Measurements from ENCODE around the gene OSBP2. TPM values are rescaled to one million over a fixed set of nuclear protein-coding genes. Genes with fewer than 3 reads are reported as not detected.

The OSBP2 gene
- total and polyA plus RNA-seq, 5 experiments from 2014 or later = 0.60 to 1.8 (median 0.75) TPM

DNA sequence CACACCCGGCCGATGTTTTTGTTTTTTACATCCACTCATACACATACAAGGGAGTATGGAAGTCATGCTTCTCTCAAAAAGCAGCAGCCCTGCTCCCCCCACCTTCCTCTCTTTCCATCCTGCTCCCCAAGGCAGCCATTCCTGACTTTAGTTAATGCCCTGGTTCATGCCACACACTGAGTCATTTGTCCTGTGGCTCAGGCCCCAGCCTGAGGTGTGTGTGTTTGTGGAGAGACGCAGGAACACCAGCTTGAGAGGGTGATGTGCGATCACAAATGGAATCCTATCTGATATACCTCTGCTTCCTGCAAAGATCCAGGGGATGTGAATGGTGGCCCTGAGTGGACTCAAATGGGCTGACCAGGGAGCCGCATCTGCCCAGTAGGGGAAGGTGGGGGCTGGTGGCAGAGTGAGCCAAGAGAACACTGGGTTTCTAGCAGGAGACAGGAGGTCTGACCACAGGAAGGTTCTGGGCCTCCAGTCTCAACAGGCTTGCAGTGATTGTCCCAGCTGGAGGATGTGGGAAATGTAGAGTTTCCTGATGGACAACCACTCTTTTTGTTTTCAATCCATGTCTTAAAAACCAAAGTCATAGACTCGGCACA, 86.7 kb downstream of the OSBP2 start:
- H3K27me3 Mint-ChIP-seq = peaks cover 0 to 5% (median 0%) of the 10 kb centered on the region in 5 donors
- H3K4me3 Mint-ChIP-seq = no peak overlapping the region
- H3K36me3 Mint-ChIP-seq = no peaks in the 10 kb centered on the region
- POLR2A ChIA-PET = no interaction called here
- H3K9me3 Mint-ChIP-seq = no peaks in the 10 kb centered on the region
- DNase-seq (no peak), ATAC-seq (no peak)
- peaks cover 3 to 9% (median 6%) of the 10 kb centered on the region in 4 donors for H3K4me1 Mint-ChIP-seq
- H3K27ac Mint-ChIP-seq = no peak overlapping the region

- H3K4me1 Mint-ChIP-seq = peaks cover 3 to 9% (median 6%) of the 10 kb centered on the region in 4 donors
- H3K36me3 Mint-ChIP-seq = no peaks in the 10 kb centered on the region
- no peak overlapping the region for H3K27ac Mint-ChIP-seq
- ATAC-seq (no peak), DNase-seq (no peak)
- no peaks in the 10 kb centered on the region for H3K9me3 Mint-ChIP-seq
- peaks cover 0 to 5% (median 0%) of the 10 kb centered on the region in 5 donors for H3K27me3 Mint-ChIP-seq
- POLR2A ChIA-PET = no interaction called here
- no peak overlapping the region for H3K4me3 Mint-ChIP-seq
Observed at GRCh38 chr22:30782613-30783012, 87.9 kb downstream of the OSBP2 start.

DNA sequence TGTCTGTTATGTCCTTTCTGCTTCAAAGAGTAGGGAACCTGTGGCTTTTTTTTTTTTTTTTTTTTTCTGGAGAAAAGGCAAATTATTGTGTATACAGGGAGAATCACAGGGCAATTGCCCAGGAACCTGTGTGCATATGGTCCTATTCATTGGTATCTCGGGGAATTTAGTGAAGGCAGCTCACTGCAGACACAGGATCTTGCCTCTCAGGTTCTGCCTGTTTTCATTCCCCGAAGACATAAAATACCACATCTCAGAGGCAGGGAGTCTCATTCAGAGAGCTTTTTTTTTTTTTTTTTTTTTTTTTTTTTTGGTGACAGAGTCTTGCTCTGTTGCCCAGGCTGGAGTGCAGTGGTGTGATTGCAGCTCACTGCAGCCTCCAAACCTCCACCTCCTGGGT, 88.3 kb downstream of the OSBP2 start:
- ATAC-seq (no peak), DNase-seq (no peak)
- Mint-ChIP-seq H3K9me3 (no peaks in the 10 kb centered on the region), H3K27me3 (peaks cover 0 to 5% (median 0%) of the 10 kb centered on the region in 5 donors), H3K27ac (no peak overlapping the region), H3K4me1 (peaks cover 3 to 9% (median 6%) of the 10 kb centered on the region in 4 donors), H3K4me3 (no peak overlapping the region), H3K36me3 (no peaks in the 10 kb centered on the region)
- POLR2A ChIA-PET = no interaction called here

DNA sequence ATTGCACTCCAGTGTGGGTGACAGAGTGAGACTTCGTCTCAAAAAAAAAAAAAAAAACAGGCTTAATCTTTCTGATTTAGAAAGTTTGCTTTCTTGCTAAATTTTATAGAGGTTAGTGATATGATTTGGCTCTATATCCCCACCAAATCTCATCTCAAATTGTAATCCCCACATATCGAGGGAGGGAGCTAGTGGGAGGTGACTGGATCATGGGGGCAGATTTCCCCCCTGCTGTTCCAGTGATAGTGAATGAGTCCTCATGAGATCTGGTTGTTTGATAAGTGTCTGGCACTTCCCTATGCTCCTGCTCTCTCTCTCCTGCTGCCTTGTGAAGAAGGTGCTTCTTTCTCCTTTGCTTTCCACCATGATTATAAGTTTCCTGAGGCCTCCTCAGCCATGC, 90.9 kb downstream of the OSBP2 start:
- POLR2A ChIA-PET = no interaction called here
- no peaks in the 10 kb centered on the region for H3K9me3 Mint-ChIP-seq
- no peaks in the 10 kb centered on the region for H3K36me3 Mint-ChIP-seq
- peaks cover 0 to 2% (median 0%) of the 10 kb centered on the region in 4 donors for H3K4me1 Mint-ChIP-seq
- ATAC-seq (no peak), DNase-seq (no peak)
- no peak overlapping the region for H3K4me3 Mint-ChIP-seq
- H3K27ac Mint-ChIP-seq = no peak overlapping the region
- H3K27me3 Mint-ChIP-seq = peaks cover 0 to 3% (median 0%) of the 10 kb centered on the region in 5 donors

DNA sequence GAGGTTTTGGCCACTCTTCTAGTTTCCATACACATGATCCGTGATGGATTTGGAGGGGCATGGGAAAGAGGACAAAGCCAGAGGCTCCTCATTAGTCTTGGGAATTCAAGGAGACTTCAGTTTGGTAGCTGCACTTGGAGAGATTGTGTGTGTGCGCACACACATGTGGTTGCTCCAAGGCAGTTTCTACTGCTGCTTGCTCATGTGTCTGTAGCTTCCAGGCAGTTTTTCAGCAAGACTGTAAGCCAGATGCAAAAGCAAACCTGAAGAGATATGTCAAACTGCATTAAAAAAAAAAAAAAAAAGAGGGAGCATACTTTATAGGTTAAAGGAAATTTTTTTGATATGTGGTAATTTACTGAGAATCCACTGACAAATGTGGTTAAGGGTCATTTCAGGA, 95.7 kb downstream of the OSBP2 start:
- POLR2A ChIA-PET = no interaction called here
- Mint-ChIP-seq H3K4me3 (no peak overlapping the region), H3K36me3 (peaks cover 0 to 6% (median 0%) of the 10 kb centered on the region in 3 donors), H3K27me3 (no peaks in the 10 kb centered on the region), H3K9me3 (peaks cover 0 to 10% (median 0%) of the 10 kb centered on the region in 9 donors), H3K27ac (no peak overlapping the region), H3K4me1 (no peaks in the 10 kb centered on the region)
- ATAC-seq (no peak), DNase-seq (no peak)

GRCh38 chr22:30792456-30792855, 97.8 kb downstream of the OSBP2 start:
- H3K36me3 Mint-ChIP-seq = peaks cover 0 to 7% (median 5%) of the 10 kb centered on the region in 3 donors
- peaks cover 0 to 10% (median 0%) of the 10 kb centered on the region in 9 donors for H3K9me3 Mint-ChIP-seq
- no peak overlapping the region for H3K27ac Mint-ChIP-seq
- DNase-seq (no peak), ATAC-seq (no peak)
- no peaks in the 10 kb centered on the region for H3K27me3 Mint-ChIP-seq
- POLR2A ChIA-PET = no interaction called here
- no peak overlapping the region for H3K4me3 Mint-ChIP-seq
- H3K4me1 Mint-ChIP-seq = no peaks in the 10 kb centered on the region

DNA sequence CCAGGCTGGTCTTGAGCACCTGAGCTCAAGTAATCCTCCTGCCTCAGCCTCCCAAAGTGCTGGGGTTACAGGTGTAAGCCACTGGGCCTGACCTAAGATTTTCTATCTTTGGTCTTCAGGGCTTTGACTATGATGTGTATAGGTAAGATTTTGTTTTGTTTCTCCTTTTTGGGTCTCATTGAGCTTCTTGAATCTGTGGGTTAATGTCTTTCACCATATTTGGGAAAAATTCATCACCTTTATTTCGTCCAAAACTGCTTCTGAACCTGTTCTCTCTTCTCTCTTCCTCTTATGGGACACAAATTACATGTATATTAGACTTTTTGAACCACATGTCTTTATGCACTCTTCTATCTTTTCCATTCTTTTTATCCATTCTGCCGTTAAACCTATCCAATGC, 100.4 kb downstream of the OSBP2 start:
- peaks cover 3 to 11% (median 10%) of the 10 kb centered on the region in 3 donors for H3K36me3 Mint-ChIP-seq
- POLR2A ChIA-PET = no interaction called here
- H3K4me1 Mint-ChIP-seq = peaks cover 0 to 1% (median under 1%) of the 10 kb centered on the region in 4 donors
- ATAC-seq (no peak), DNase-seq (no peak)
- peaks cover 0 to 10% (median 0%) of the 10 kb centered on the region in 9 donors for H3K9me3 Mint-ChIP-seq
- H3K4me3 Mint-ChIP-seq = no peak overlapping the region
- peak overlapping the region in 1 of 10 donors; percentile 1 for H3K27ac Mint-ChIP-seq
- peaks cover 8 to 17% (median 11%) of the 10 kb centered on the region in 5 donors for H3K27me3 Mint-ChIP-seq

- H3K4me3 Mint-ChIP-seq = peak overlapping the region in 5 of 10 donors; percentile 7 to 53 (median 18)
- POLR2A ChIA-PET = no interaction called here
- peaks cover 31 to 64% (median 48%) of the 10 kb centered on the region in 5 donors for H3K27me3 Mint-ChIP-seq
- peaks cover 4 to 15% (median 7%) of the 10 kb centered on the region in 3 donors for H3K36me3 Mint-ChIP-seq
- H3K9me3 Mint-ChIP-seq = peaks cover 0 to 5% (median 0%) of the 10 kb centered on the region in 9 donors
- no peak for DNase-seq
- ATAC-seq = no peak
- H3K4me1 Mint-ChIP-seq = peaks cover 4 to 11% (median 6%) of the 10 kb centered on the region in 4 donors
- H3K27ac Mint-ChIP-seq = peak overlapping the region in 1 of 10 donors; percentile 62
Observed at GRCh38 chr22:30801695-30802094, 107.0 kb downstream of the OSBP2 start.

GRCh38 chr22:30802202-30803166, 107.8 kb downstream of the OSBP2 start:
- H3K27ac Mint-ChIP-seq = no peak overlapping the region
- peaks cover 4 to 15% (median 7%) of the 10 kb centered on the region in 3 donors for H3K36me3 Mint-ChIP-seq
- peaks cover 5 to 11% (median 6%) of the 10 kb centered on the region in 4 donors for H3K4me1 Mint-ChIP-seq
- peaks cover 0 to 5% (median 0%) of the 10 kb centered on the region in 9 donors for H3K9me3 Mint-ChIP-seq
- ATAC-seq = peak; percentile 97 to 99
- H3K4me3 Mint-ChIP-seq = peak overlapping the region in 3 of 10 donors; percentile 7 to 53 (median 41)
- peak; percentile 37 to 73 (median 62) for DNase-seq
- POLR2A ChIA-PET = no interaction called here
- H3K27me3 Mint-ChIP-seq = peaks cover 31 to 68% (median 50%) of the 10 kb centered on the region in 5 donors

GRCh38 chr22:30803679-30804078, 109.0 kb downstream of the OSBP2 start:
- no peak for ATAC-seq
- H3K4me1 Mint-ChIP-seq = peaks cover 5 to 11% (median 7%) of the 10 kb centered on the region in 4 donors
- peaks cover 25 to 73% (median 47%) of the 10 kb centered on the region in 5 donors for H3K27me3 Mint-ChIP-seq
- POLR2A ChIA-PET = no interaction called here
- H3K4me3 Mint-ChIP-seq = no peak overlapping the region
- H3K36me3 Mint-ChIP-seq = peaks cover 4 to 15% (median 5%) of the 10 kb centered on the region in 3 donors
- DNase-seq = no peak
- H3K27ac Mint-ChIP-seq = no peak overlapping the region
- H3K9me3 Mint-ChIP-seq = peaks cover 0 to 5% (median 0%) of the 10 kb centered on the region in 9 donors

DNA sequence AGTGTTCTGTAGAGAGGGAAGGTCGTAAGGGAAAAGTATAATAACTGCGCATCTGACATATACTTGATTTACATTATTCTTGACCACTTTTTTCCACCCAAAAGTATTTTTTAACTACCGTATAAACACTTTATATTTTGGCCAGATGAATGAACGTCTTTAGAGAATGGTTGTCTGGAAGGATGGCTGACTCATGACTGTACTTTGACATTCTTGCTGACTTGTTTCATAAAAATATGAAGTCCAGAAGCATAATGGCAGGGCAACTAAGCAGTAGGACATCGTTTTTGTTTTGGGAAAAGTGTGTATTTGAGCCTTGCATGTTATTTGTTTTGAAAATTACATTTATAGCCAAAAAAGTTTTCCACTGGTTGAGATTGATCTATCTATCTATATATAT, 110.0 kb downstream of the OSBP2 start:
- H3K36me3 Mint-ChIP-seq = peaks cover 4 to 14% (median 5%) of the 10 kb centered on the region in 3 donors
- peaks cover 5 to 11% (median 7%) of the 10 kb centered on the region in 4 donors for H3K4me1 Mint-ChIP-seq
- no peak overlapping the region for H3K27ac Mint-ChIP-seq
- no peak for ATAC-seq
- peaks cover 23 to 69% (median 45%) of the 10 kb centered on the region in 5 donors for H3K27me3 Mint-ChIP-seq
- peaks cover 0 to 5% (median 0%) of the 10 kb centered on the region in 9 donors for H3K9me3 Mint-ChIP-seq
- no peak for DNase-seq
- POLR2A ChIA-PET = no interaction called here
- no peak overlapping the region for H3K4me3 Mint-ChIP-seq

DNA sequence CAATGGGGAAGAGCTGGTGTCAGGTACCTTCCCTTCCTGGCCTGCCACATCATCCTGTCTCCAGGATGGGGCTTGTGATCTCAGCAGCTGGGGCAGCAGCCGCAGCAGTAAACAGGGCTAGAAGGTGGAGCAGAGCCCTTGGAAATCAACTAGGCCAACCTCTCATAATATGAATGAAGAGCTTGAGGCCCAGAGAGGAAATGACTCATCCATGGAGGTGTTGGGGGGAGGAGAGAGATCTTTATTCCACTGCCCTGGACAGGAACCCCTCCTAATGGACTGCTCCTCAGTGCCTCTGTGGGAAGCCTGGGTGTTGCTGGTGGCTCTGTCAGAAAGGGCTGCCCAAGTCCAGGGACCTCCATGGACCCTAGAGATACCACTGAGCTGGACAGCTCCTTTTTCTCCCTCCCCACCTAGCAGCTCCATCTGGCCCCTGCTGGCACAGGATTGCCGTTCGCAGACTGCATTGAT, 111.8 kb downstream of the OSBP2 start:
- ATAC-seq (no peak), DNase-seq (no peak)
- no peak overlapping the region for H3K27ac Mint-ChIP-seq
- H3K4me1 Mint-ChIP-seq = peaks cover 5 to 11% (median 8%) of the 10 kb centered on the region in 4 donors
- H3K27me3 Mint-ChIP-seq = peaks cover 12 to 51% (median 27%) of the 10 kb centered on the region in 5 donors
- H3K4me3 Mint-ChIP-seq = no peak overlapping the region
- POLR2A ChIA-PET = no interaction called here
- H3K36me3 Mint-ChIP-seq = no peaks in the 10 kb centered on the region
- peaks cover 0 to 2% (median 0%) of the 10 kb centered on the region in 9 donors for H3K9me3 Mint-ChIP-seq

GRCh38 chr22:30809086-30809485, 114.4 kb downstream of the OSBP2 start:
- Mint-ChIP-seq H3K27ac (no peak overlapping the region), H3K27me3 (peaks cover 4 to 29% (median 11%) of the 10 kb centered on the region in 5 donors), H3K4me3 (no peak overlapping the region), H3K36me3 (no peaks in the 10 kb centered on the region), H3K4me1 (peaks cover 0 to 9% (median 0%) of the 10 kb centered on the region in 4 donors), H3K9me3 (no peaks in the 10 kb centered on the region)
- POLR2A ChIA-PET = no interaction called here
- ATAC-seq (no peak), DNase-seq (no peak)

Data from naive thymus-derived CD8-positive, alpha-beta T cell (primary cell).